NCI-H510A treated with DMSO at 0.1 percent for 48 hours (cell line): ENCODE data around the gene ELAVL2.

ENCODE experiments used
- DNase-seq: peaks from one replicate; lab custom pipeline; 2025; lab: John Stamatoyannopoulos, UW

Gene ELAVL2

GRCh38 chr9:23662320-23662719 is 163.7 kb downstream of the ELAVL2 start:
- DNase-seq, result no peak

GRCh38 chr9:23659346-23660006 is 166.6 kb downstream of the ELAVL2 start:
- DNase-seq, result no peak

GRCh38 chr9:23658376-23659258 is 167.4 kb downstream of the ELAVL2 start:
- DNase-seq, result no peak

- no peak for DNase-seq
Observed at GRCh38 chr9:23651051-23651450, 175.0 kb downstream of the ELAVL2 start.

GRCh38 chr9:23648651-23649050 is 177.4 kb downstream of the ELAVL2 start:
- DNase-seq, result no peak

GRCh38 chr9:23644896-23645295 is 181.1 kb downstream of the ELAVL2 start:
- DNase-seq, result no peak

- DNase-seq, result no peak
Observed at GRCh38 chr9:23644326-23644725, 181.7 kb downstream of the ELAVL2 start.

GRCh38 chr9:23643656-23644258 is 182.3 kb downstream of the ELAVL2 start:
- DNase-seq, result no peak
